OCI-M2 (cell line): ENCODE data around the gene OSGIN1.

Experiments
- DNase-seq: peaks from one replicate; lab custom pipeline; 2025; ENCODE audit not compliant: unreplicated experiment; lab: John Stamatoyannopoulos, UW

The OSGIN1 gene, protein sequence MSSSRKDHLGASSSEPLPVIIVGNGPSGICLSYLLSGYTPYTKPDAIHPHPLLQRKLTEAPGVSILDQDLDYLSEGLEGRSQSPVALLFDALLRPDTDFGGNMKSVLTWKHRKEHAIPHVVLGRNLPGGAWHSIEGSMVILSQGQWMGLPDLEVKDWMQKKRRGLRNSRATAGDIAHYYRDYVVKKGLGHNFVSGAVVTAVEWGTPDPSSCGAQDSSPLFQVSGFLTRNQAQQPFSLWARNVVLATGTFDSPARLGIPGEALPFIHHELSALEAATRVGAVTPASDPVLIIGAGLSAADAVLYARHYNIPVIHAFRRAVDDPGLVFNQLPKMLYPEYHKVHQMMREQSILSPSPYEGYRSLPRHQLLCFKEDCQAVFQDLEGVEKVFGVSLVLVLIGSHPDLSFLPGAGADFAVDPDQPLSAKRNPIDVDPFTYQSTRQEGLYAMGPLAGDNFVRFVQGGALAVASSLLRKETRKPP

DNA sequence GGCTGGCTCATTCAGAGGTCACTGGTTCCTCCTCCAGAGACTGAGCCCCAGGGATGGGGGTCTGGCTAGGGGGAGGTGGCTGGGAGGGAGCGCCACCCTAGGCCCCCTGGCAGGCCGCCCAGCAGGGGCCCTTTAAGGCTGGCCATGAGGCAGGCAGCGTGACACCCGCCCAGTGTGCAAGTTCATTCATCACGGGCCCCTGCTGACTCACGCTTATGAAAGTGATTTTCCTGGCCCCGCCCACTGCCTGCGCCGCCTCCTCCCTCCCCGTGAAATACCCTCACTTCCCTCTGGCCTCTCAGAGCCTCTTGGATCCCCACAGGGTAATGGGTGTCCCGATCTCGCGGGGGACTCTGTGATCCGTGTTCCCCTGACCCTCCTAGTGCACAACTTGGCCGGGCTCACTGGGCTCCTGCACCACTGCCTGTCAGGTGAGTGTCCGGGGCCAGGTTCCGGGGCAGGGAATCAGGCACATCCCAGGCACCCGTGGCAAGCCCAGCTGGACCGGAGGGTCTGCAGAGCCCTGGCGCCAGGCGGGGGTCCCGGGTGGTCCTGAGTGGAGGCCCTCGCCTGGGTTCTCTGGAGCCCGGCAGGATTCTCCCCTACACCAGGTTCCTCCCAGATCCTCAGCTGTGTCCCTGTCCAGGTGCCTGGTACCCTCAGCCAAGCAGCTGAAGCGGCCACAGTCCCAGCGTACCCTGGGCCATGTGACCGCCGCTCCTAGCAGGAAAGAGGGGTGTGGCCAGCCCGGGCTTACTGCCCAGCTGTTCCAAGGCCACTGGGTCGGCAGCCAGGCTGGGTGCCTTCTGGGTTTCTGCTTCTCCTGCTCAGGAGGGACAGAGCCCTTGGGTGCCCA, at the start of gene OSGIN1:
TSS of gene OSGIN1 (plus strand) at position 301 of the 856 bp plus-strand sequence. CDS start 4,432 bp downstream, outside the sequence.
- DNase-seq = no peak

DNA sequence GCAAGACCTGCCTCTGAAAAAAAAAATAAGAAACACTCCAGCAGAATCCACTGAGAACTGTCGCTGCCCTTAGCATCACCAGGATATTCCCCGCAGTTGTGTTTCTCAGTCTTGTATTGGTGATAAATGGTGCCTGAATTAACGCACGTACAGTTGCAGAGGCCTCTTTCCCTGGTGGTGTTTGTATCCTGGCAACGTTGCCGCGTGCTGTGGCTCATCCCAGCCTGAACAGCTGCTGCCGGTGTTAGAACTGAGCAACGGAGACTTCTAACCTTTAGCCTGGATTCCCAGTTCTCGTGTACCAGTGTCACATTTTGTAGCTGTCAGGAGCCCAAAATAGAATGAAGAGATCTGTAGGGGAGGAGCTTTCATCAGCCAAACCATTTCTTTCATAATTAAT, 49.3 kb upstream of the OSGIN1 start:
- no peak for DNase-seq

DNA sequence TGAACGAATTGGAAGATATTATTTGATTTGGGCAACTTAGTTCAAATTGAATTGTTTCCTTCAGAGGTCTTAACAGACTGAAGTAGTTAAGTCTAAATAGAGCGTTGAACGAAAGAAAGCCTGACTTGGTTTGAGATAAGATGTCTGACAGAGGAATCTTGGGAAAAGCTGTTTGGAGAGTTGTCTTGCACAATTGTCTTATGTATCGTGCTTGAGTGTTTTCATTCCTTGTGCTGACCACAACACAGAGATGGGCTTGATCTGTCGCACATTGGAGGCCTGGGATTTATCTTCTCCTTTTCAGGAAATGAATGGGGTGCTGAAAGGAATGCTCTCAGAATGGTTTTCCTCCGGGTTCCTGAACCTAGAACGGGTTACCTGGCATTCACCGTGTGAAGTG, 46.4 kb upstream of the OSGIN1 start:
- no peak for DNase-seq

DNA sequence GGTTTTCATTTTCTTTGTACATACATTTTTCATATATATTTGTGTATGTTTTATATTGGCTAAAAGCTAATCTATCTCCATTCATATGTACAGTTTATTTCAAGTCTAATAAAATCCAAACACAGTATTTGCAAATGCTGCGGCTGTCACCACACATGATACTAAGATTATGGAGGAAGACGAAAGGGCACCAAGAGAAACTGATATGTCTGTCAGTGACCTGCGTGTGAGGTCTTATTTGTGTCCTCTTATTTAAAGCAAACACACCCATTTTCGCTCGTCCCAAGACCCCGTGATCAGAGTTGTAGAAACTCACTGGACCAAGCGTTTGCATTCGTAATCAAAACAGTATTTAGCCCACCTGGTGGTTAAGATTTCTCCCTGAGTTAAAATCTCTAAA, 45.9 kb upstream of the OSGIN1 start:
- no peak for DNase-seq

DNA sequence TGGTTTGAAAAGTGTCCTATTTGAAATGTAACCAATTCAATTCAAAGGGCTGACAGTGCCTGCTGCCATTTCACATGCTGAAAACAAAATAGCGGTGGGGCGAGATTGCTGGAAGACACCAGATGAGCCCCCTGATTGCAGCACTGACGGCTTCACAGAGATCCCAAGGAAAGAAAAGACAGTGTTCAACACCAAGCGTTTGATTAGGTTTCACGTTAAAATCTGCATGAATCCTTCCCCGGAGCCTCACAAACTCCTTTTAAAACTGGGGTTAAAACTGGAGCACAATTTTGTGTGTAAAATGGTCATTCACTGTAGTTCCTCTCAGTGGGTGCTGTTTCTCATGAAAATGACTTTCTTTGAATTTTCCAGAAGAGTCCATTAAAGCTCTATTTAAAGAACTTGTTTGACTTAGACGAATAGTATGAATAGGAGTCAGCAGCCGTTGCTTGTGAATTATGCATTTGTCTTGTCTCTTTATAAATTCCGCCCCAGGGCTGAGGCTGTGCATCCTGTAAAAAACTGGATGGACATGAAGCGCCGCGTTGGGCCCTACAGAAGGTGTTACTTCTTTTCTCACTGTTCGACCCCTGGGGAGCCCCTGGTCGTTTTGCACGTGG, 45.3 kb upstream of the OSGIN1 start:
- no peak for DNase-seq

DNA sequence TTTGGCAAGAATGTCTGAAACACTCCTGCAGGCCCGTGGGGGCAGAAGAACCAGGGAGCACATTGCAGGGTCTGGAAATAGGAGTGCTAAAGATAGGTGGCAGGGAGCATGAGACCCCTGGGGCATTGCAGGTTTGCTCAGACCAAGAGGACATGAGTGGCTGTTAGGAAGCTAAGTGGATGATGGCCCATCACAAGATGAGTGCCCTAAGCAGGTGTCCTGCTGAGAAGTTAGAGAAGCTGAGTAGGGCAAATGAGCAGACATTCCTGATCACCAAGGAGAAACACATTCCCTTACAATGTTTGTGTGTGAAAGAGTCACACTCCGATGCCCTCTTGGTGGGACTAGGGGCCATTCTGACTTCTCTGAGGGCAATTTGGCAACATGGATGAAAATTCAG, 44.2 kb upstream of the OSGIN1 start:
- DNase-seq = no peak

DNA sequence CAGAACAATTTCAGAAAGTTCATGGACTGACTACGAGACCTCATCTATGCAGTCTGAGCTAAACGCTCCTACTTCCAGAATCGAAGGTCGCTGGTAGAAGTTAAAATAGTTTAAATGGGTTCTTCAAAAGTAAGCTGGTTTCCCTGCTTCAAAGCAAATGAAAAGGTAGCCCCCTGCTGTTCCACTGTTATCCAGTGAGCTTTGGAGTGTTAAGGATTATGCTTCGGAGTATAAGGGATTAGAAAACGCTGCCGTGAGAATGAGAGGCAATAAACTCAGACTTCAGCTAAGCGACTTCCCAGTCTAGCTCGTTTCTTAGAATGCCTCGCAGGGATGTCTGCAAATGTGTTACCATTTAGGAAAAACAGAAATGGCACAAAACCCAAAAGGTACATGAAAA, 41.8 kb upstream of the OSGIN1 start:
- no peak for DNase-seq

DNA sequence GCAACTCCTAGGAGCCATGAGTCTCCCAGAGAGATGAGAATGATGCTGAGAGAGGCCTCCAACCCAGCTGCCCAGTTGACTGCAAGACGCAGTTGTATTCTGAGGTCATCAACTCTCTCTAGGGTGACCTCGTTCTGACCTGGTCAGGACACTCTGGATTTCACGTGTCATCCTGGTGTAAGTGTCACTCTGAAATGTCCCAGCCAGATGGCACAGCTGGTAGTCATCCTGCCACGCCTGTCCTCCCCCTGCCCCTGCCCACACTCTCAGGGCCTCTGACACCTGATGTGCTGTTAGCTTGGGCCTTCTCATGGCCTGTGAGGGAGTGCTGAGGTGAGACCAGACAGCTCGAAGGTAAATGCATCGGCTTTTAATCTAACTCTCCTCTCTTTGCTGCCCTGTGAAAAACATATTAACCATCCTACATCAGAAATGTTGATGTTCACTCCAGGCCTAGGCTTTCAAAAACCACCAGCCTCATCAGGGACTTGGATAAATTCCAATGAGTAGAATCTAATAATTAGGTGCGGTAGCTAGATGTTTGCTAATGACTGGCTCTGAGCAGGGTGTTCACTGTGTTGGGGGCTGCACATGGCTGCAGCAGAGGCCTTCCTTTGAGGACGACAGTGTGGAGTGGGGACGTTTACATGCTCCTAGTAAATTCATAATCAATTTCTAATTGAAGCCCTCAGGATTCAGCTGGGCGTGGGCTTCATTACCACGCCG, 40.4 kb upstream of the OSGIN1 start:
- DNase-seq = no peak

DNA sequence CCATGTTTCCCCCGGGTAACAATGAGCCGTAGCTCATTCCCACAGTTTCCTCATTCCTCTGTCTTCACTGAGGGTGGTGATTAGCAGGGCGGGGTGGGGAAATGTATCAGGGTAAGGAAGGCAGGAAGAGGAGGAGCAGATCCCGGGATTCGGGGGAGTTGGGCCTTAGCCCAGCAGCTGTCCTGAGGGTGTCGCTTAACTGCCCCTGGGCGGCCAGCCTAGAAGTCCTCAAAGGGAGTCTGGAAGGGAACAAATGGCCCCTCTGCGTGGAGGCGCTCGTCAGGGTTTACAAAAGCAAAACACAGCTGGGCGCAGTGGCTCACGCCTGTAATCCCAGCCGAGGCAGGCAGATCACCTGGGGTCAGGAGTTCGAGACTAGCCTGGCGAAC, 39.8 kb upstream of the OSGIN1 start:
- DNase-seq = no peak

DNA sequence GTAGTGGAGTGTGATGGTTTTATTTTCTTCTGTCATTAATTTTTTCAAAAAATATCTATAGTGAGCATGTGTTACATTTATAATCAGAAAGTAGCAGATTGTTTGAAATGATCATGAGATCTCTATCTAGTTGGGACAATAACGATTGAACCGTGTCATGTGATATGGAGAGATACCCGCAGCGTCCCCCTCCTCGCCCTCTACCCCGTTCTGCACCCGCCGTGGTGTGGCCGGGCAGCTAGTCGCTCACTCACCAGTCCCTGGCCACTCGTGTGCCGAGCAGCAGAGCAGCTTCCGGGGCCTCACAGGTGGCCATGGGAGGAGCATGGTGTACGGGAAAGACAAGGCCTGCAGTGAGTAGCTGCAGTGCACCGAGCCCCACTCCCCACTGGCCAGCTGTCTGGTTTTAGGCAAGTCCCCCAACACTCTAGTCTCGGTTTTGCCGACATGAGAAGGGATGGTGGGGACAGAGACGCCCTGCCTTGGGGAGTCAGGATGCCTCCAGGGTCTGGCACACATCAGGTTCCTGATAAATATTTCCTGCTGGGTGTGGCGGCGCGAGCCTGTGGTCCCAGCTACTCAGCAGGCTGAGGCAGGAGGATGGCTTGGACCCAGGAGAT, 38.8 kb upstream of the OSGIN1 start:
- DNase-seq = no peak

DNA sequence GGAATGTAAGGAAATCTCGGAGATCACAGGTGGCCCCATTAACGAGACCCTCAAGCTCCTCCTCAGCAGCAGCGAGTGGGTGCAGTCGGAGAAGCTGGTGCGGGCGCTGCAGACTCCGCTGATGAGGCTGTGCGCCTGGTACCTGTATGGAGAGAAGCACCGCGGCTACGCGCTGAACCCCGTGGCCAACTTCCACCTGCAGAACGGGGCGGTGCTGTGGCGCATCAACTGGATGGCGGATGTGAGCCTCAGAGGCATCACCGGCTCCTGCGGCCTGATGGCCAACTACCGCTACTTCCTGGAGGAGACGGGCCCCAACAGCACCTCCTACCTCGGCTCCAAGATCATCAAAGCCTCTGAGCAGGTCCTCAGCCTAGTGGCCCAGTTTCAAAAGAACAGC, 38.0 kb upstream of the OSGIN1 start:
- DNase-seq = no peak

DNA sequence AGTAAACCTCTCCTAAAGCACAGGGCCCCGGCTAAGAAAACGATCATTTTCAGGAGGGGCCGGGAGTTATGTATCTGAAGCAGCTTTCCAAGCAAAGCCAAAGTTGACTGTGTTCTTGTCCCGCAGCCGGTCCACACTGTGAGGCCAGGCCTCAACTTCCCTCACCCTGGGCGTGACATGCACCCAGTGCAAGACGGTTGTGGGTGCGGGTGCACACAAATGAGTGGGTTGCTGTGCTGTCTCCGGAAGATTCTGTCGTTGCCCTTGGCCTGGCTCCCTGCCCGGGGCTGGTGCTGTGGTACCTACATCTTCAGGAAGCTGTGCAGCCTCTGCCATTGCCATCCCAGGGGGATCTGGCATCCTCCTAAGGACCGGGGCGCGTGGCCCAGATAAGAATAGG, 37.5 kb upstream of the OSGIN1 start:
- DNase-seq = no peak

DNA sequence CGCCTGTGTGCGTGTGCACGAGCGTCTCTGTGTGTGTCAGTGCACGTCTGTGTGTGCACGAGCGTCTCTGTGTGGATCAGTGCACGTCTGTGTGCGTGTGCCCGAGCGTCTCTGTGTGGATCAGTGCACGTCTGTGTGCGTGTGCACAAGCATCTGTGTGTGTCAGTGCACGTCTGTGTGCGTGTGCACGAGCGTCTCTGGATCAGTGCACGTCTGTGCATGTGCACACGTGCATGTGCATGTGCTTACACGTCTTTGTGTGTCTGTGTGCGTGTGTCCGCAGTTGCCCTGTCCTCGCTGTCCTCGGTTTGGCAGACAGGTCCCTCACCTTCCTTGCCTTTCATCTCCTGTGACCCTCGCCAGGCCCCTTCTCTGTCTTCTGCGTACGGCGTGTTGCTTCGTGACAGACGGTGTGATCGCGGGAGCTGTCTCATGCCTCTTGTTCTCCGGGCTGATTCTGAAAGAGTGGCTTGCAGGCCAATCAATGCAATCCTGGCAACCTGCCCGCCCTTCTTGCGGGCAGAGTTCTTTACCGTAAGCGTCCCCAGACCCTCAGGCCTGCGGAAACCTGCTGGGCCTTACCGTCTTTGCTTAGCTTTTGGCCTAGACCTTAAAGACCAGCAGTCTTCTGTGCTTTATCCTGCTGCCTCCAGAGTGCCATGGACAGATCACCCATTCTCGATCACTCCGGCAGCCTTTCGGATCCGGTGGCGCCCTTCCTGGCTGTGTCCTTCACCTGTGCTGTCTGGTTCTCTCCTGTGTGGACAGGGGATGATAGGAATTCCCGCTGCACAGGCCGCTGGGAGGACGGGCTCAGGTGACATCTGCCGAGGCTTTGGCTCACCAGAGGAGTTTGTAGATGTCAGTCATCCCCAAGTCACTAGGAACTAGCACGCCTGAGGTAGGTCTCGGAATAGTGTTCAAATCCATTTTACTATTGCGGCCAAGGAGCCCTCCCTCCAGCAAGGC, 35.6 kb upstream of the OSGIN1 start:
- DNase-seq = no peak

DNA sequence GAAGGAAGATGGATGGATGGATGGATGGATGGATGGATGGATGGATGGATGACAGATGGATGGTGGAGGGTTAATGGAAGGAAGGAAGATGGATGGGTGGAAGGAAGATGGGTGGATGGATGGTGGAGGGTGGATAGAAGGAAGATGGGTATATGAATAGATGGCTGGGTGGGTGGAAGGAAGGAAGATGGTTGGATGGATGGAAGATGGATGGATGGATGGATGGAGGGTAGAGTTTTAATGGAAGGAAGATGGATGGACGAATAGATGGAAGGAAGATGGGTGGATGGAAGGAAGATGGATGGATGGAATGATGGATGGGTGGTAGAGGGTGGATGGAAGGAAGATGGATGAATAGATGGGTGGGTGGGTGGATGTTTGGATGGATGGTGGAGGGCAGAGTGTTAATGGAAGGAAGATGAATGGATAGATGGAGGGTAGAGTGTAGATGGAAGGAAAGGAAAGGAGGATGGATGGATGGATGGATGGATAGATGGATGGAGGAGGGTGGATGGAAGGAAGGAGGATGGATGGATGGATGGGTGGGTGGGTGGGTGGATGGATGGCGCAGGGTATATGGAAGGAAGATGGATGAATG, 32.0 kb upstream of the OSGIN1 start:
- DNase-seq = no peak

DNA sequence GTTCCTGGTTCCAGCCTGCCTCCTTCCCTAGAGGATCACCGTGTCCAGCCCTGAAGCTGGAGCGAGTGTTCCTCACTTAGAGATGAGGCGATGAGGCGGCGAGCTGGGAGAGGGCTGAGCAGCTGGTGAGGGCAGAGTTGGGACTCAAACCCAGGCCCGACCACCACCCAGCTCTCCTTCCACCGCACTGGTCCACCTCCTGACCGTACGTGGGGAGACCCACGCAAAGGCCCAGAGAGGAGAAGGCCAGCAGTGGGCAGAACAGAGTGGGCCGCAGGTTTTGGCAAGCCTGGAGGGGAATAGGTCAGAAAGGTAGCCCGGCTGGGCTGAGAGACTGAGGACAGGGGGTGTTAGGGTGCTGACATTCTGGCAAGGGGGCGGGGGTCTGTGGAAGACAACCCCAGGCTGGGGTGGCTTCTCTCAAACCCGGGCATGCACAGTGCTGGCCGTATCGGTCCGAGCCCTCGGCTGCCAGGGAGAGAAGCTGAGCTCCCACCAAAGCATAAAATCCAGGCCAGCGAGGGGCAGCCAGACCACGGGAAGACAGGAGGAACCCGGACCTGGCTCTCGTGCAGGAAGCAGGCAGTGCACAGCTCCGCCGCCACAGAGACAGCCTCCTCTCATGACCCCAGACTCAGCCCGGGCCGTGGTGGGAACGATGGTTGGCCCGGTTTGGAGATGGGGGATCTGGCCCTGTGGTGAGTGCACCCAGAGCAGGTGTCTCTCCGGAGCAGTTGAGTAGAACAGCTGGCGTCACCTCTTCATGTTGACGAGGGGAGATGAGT, 29.3 kb upstream of the OSGIN1 start:
- DNase-seq = no peak

DNA sequence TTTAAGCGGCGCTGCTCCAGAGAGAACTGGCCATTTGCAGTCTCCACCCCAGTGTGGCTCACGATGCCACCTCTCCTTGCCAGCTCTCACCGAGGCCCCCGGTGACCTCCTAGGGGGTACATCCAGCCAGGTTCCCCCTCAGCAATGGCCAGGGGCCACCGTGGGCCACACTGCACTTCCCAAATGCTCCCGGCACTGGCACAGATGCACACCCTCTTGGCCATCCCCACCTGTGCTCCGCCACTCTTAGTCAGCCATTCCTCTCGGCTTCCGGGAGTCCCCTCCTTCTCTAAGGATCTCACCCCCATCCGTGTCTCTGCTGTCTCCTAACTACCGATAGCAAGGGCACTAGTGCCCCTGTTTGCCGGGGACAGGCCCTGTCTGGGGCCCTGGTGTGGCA, 28.4 kb upstream of the OSGIN1 start:
- no peak for DNase-seq

DNA sequence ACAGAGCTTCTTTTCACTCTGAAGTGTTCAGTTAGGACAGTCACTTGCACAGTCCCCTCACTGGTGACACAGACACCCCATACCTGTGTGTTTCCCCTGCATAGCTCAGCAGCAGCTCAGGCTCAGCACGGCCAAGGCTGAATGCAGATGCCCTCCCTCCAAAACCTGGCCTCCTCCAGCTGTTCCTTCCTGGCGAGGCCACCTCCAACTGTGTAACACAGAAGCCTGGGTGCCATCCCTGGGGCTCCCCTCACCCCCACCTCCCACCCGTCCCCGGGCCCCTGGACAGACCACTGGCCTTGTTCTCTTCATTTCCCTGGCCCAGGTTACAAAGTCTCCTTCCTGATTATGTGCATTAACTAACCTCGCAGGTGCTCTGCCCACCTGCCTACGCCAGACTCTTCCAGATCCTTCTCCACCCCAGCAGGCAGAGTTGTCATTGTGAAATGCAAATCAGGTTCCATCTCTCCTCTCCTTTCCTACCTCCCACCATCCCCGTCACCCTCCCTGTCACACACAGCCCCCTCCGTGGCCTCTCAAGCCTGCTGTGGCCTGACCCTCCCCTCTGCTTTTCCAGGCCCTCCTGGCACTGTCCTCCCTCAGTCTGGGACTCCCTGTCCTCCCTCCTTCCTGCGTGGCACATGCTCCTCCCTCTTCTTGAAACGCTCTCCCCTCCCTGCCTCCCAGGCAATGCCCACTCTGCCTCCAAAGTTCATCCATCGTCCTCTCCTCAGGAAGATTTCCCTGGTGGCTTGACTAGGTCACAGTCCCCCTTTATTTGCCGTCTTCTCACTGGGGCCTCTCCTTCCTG, 27.7 kb upstream of the OSGIN1 start:
- DNase-seq = no peak
